AG09309 (cell line): ENCODE data around the gene PTPRN2.
"Not testable (repeated sequence)": the region's sequence is repeated elsewhere in the genome, so short reads cannot be mapped to it uniquely, and the experiment has no call there.

Experiments used
- DNase-seq: peaks from one replicate; pipeline ENCODE4 v3.0.0-alpha.2; 2010; ENCODE audit warnings: low read depth
- H3K4me3 ChIP-seq: 2 replicates; pipeline ENCODE4 v1.5.1; 2011; ENCODE audit warnings: mild to moderate bottlenecking, low read depth, low read length, moderate library complexity; ENCODE audit not compliant: control insufficient read depth
- TF ChIP-seq, protein P1 (sequence below): IDR thresholded peaks from 2 replicates; pipeline ENCODE4 v1.5.1; 2011; ENCODE audit warnings: mild to moderate bottlenecking, low read depth, low read length, inconsistent platforms; ENCODE audit not compliant: insufficient read depth, control insufficient read depth; ENCODE audit errors: missing control alignments

The PTPRN2 gene

GRCh38 chr7:158343936-158344455 lies 243.6 kb downstream of the PTPRN2 start:
- TF ChIP-seq, protein P1, sequence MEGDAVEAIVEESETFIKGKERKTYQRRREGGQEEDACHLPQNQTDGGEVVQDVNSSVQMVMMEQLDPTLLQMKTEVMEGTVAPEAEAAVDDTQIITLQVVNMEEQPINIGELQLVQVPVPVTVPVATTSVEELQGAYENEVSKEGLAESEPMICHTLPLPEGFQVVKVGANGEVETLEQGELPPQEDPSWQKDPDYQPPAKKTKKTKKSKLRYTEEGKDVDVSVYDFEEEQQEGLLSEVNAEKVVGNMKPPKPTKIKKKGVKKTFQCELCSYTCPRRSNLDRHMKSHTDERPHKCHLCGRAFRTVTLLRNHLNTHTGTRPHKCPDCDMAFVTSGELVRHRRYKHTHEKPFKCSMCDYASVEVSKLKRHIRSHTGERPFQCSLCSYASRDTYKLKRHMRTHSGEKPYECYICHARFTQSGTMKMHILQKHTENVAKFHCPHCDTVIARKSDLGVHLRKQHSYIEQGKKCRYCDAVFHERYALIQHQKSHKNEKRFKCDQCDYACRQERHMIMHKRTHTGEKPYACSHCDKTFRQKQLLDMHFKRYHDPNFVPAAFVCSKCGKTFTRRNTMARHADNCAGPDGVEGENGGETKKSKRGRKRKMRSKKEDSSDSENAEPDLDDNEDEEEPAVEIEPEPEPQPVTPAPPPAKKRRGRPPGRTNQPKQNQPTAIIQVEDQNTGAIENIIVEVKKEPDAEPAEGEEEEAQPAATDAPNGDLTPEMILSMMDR, result no peak
- H3K4me3 ChIP-seq, result no peak overlapping the region
- no peak for DNase-seq

- H3K4me3 ChIP-seq, result no peak overlapping the region
- no peak for DNase-seq
- TF ChIP-seq, protein P1, result no peak
These were observed 244.1 kb downstream of the PTPRN2 start for GRCh38 chr7:158343526-158343925.

- DNase-seq, H3K4me3 ChIP-seq: not testable (repeated sequence)
These were observed 246.5 kb downstream of the PTPRN2 start for GRCh38 chr7:158341097-158341496.

- not testable (repeated sequence) for H3K4me3 ChIP-seq, DNase-seq
These were observed 250.7 kb downstream of the PTPRN2 start for GRCh38 chr7:158336952-158337351.

GRCh38 chr7:158332516-158332915 lies 255.1 kb downstream of the PTPRN2 start:
- H3K4me3 ChIP-seq, result not testable (repeated sequence)

DNA sequence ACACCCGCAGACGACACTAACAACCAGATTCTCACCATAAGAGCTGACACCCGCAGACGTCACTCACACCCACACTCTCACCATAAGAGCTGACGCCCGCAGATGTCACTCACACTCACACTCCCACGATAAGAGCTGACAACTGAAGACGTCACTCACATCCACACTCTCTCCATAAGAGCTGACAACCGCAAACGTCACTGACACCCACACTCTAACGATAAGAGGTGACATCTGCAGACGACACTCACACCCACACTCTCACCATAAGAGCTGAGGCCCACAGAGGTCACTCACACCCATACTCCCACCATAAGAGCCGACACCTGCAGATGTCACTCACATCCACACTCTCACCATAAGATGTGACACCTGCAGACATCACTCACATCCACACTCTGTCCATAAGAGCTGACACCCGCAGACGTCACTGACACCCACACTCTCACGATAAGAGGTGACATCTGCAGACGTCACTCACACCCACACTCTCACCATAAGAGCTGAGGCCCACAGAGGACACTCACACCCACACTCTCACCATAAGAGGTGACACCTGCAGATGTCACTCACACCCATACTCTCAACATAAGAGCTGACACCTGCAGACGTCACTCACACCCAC lies 255.7 kb downstream of the PTPRN2 start:
- not testable (repeated sequence) for DNase-seq, H3K4me3 ChIP-seq

More at GRCh38 chr7:158332516-158332915, 255.1 kb downstream of the PTPRN2 start:
- DNase-seq, result not testable (repeated sequence)

GRCh38 chr7:158329686-158330085 lies 257.9 kb downstream of the PTPRN2 start:
- DNase-seq, result no peak
- no peak overlapping the region for H3K4me3 ChIP-seq
- TF ChIP-seq, protein P1, result no peak

DNA sequence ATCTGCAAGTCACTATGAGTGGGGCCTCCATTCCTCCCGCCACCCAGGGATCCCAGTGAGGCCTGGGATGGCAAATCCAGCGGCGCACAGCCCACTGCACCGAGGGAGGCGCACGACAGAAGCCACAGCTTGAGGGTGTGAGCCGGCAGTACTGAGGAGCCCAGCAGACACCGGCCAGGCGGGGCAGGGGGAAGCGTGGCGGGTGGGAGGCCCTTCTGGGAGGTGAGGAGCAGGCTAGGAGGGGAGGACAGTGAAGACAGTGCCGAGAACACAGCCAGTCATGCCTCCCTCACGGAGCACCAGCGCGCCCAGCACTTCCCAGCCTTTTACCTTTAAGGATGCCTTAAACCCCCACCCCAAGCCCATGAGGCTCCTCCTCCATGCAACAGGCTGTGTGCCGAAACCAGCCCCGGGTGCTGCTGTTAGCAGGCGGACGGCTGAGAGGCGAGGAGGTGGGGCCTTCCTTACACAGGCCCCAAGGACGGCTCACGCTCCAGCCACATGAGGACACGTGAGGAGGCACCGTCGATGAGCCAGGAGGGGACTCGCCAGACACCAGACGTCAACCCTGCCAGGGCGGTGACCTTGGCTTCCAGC lies 258.5 kb downstream of the PTPRN2 start:
- no peak for DNase-seq
- H3K4me3 ChIP-seq, result no peak overlapping the region

More for the DNA sequence above, 258.5 kb downstream of the PTPRN2 start:
- TF ChIP-seq, protein P1, result no peak
